SU-DHL-6 (cell line): ENCODE data around the gene ADCY7.

ENCODE experiments used
- H2AFZ ChIP-seq: fragments of 200-600 bp; sonication (generic); 2 replicates; pipeline ENCODE4 v1.6.1; 2014; ENCODE audit warnings: low read depth, mild to moderate bottlenecking, moderate library complexity, mixed read lengths, antibody characterized with exemption, low read length; ENCODE audit not compliant: severe bottlenecking
- H3F3A ChIP-seq: fragments of 200-600 bp; shearing (Covaris generic); 2 replicates; pipeline ENCODE4 v1.6.0; 2016; ENCODE audit warnings: antibody characterized with exemption, mild to moderate bottlenecking; ENCODE audit not compliant: insufficient read depth
- H3K27ac ChIP-seq: fragments of 200-600 bp; sonication (generic); 2 replicates; pipeline ENCODE4 v1.5.1; 2016; ENCODE audit warnings: low read depth, mild to moderate bottlenecking, low read length, moderate library complexity, mixed read lengths
- H3K27me3 ChIP-seq: fragments of 200-600 bp; sonication (generic), shearing (Covaris generic); 2 replicates; pipeline ENCODE4 v1.6.0; 2014; ENCODE audit warnings: mild to moderate bottlenecking, low read length
- H3K36me3 ChIP-seq: fragments of 200-600 bp; sonication (generic); 2 replicates; pipeline ENCODE4 v1.6.1; 2014; ENCODE audit warnings: mild to moderate bottlenecking, low read length, mixed read lengths
- H3K4me2 ChIP-seq: fragments of 300-600, 200-600 bp; shearing (Covaris generic), sonication (generic); 2 replicates; pipeline ENCODE4 v1.6.0; 2014; ENCODE audit warnings: low read length, low read depth, mild to moderate bottlenecking; ENCODE audit not compliant: poor library complexity, severe bottlenecking
- H3K4me3 ChIP-seq: fragments of 200-600 bp; sonication (generic); 2 replicates; pipeline ENCODE4 v1.5.1; 2014; ENCODE audit warnings: antibody characterized with exemption, low read length, mild to moderate bottlenecking, mixed read lengths; ENCODE audit not compliant: insufficient read depth, poor library complexity, severe bottlenecking
- H3K79me2 ChIP-seq: fragments of 200-600 bp; sonication (generic); 2 replicates; pipeline ENCODE4 v1.6.1; 2014; ENCODE audit warnings: mild to moderate bottlenecking, low read length, moderate library complexity; ENCODE audit not compliant: insufficient read depth
- H3K9ac ChIP-seq: fragments of 200-600 bp; sonication (generic); 2 replicates; pipeline ENCODE4 v1.7.0; 2014; ENCODE audit warnings: mild to moderate bottlenecking, low read length
- H3K9me2 ChIP-seq: fragments of 200-600 bp; sonication (generic); replicated peaks from 2 replicates; pipeline ENCODE4 v1.6.1; 2014; ENCODE audit warnings: low read length; ENCODE audit not compliant: insufficient read depth
- H3K9me3 ChIP-seq: fragments of 200-600 bp; sonication (generic); 2 replicates; pipeline ENCODE4 v1.6.1; 2014; ENCODE audit warnings: low read length, mixed read lengths; ENCODE audit not compliant: insufficient read depth
- H4K20me1 ChIP-seq: fragments of 200-600 bp; sonication (generic); 2 replicates; pipeline ENCODE4 v1.6.1; 2014; ENCODE audit warnings: low read depth, mild to moderate bottlenecking, antibody characterized with exemption, low read length, moderate library complexity, mixed read lengths
- CTCF ChIP-seq: fragments of 200-600 bp; sonication (generic); IDR thresholded peaks from one replicate; pipeline ENCODE4 v1.5.1; 2017; ENCODE audit warnings: antibody characterized with exemption, mild to moderate bottlenecking, low read length, moderate library complexity; ENCODE audit not compliant: insufficient read depth, poor library complexity, severe bottlenecking
- EZH2phosphoT487 ChIP-seq: fragments of 200-600 bp; sonication (generic), shearing (Covaris generic); conservative IDR thresholded peaks from 2 replicates; pipeline ENCODE4 v1.6.1; 2018; ENCODE audit warnings: mild to moderate bottlenecking, antibody characterized with exemption, low read length, moderate library complexity, mixed read lengths

ADCY7 gene

GRCh38 chr16:50306287-50306686 is 39.9 kb downstream of the ADCY7 start:
- Histone ChIP-seq H3K4me2 (no peak overlapping the region), H3K9me2 (no peaks in the 10 kb centered on the region), H3K9ac (no peak overlapping the region), H2AFZ (no peak overlapping the region), H3K36me3 (no peaks in the 10 kb centered on the region), H3K27me3 (no peaks in the 10 kb centered on the region), H3K4me3 (no peak overlapping the region), H3K9me3 (no peaks in the 10 kb centered on the region), H4K20me1 (no peaks in the 10 kb centered on the region), H3F3A (no peaks in the 10 kb centered on the region), H3K27ac (no peak overlapping the region), H3K79me2 (no peaks in the 10 kb centered on the region)
- TF ChIP-seq CTCF (no peak), EZH2phosphoT487 (no peak)

- Histone ChIP-seq H3K9ac (no peak overlapping the region), H2AFZ (no peak overlapping the region), H3K4me2 (no peak overlapping the region), H3K79me2 (no peaks in the 10 kb centered on the region), H3K4me3 (no peak overlapping the region), H3K27me3 (no peaks in the 10 kb centered on the region), H3K36me3 (no peaks in the 10 kb centered on the region), H3K27ac (no peak overlapping the region), H3K9me2 (no peaks in the 10 kb centered on the region), H3K9me3 (no peaks in the 10 kb centered on the region), H4K20me1 (no peaks in the 10 kb centered on the region), H3F3A (no peaks in the 10 kb centered on the region)
- TF ChIP-seq EZH2phosphoT487: no peak
- no peak for TF ChIP-seq CTCF
These were observed 42.0 kb downstream of the ADCY7 start for GRCh38 chr16:50308237-50308965.

- no peak overlapping the region for H3K9ac ChIP-seq
- no peaks in the 10 kb centered on the region for H4K20me1 ChIP-seq
- TF ChIP-seq CTCF (no peak), EZH2phosphoT487 (no peak)
- no peaks in the 10 kb centered on the region for H3K9me2 ChIP-seq
- no peak overlapping the region for H3K4me2 ChIP-seq
- no peak overlapping the region for H2AFZ ChIP-seq
- no peak overlapping the region for H3K27ac ChIP-seq
- no peaks in the 10 kb centered on the region for H3K79me2 ChIP-seq
- H3K9me3 ChIP-seq: no peaks in the 10 kb centered on the region
- no peaks in the 10 kb centered on the region for H3K36me3 ChIP-seq
- H3K4me3 ChIP-seq: no peak overlapping the region
- no peaks in the 10 kb centered on the region for H3K27me3 ChIP-seq
- H3F3A ChIP-seq: no peaks in the 10 kb centered on the region
These were observed 42.8 kb downstream of the ADCY7 start for GRCh38 chr16:50309156-50309526.
